A673 (cell line): ENCODE results near the gene SDK1.

Source experiments
- CTCF ChIP-seq: fragments of 300-800, 200-600 bp; sonication (generic); conservative IDR thresholded peaks from 2 replicates; pipeline ENCODE4 v1.5.1; 2017; ENCODE audit warnings: low read depth, mild to moderate bottlenecking, antibody characterized with exemption, low read length, moderate library complexity, mixed read lengths
- EZH2 ChIP-seq: fragments of 200-600 bp; sonication (generic); IDR thresholded peaks from 2 replicates; pipeline ENCODE4 v1.6.1; 2017; ENCODE audit warnings: borderline replicate concordance, low read depth, mild to moderate bottlenecking, mixed read lengths, antibody characterized with exemption, low read length; ENCODE audit not compliant: poor library complexity, severe bottlenecking

- TF ChIP-seq CTCF (no peak), EZH2 (no peak)
Observed at GRCh38 chr7:4020086-4020485, 719.0 kb downstream of the SDK1 start.
